Measurements from ENCODE around the gene CHAC1.

Gene CHAC1, protein sequence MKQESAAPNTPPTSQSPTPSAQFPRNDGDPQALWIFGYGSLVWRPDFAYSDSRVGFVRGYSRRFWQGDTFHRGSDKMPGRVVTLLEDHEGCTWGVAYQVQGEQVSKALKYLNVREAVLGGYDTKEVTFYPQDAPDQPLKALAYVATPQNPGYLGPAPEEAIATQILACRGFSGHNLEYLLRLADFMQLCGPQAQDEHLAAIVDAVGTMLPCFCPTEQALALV

DNA sequence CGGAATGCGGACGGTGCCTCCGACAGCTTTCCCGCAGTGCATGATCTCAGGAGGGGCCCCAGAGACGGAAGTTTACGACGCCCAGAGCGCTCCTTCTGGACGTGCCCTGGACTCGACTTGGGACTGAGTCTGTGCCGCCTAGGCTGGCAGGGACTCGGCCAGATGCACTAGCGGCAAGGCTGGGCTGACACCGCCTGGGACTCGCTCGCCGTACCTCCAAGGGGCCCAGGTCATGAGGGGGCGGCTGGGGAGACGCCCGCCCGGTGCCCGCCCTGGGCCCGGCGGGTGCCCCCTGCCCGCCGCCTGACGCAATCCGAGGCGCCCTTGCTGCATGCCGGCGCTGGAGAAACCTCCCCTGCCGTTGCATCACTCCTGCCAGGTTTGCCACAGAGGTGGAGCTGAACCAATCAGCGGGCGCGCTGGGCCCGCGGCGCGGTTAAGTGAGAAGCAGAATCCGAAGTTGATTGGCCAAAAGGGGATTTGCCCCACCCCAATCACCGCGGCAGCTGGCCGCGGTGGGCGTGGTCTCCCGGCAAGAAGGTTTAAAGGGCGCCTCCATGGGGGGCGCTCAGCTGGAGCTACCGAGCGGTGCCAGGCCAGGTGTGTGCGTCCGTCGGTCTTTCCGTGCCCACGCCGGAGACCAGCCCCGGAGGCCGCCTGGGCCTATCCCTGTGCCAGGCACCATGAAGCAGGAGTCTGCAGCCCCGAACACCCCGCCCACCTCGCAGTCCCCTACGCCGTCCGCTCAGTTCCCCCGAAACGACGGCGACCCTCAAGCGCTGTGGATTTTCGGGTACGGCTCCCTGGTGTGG is at the start of gene CHAC1:
CHAC1 (plus strand) TSS at position 571 of the 812 bp plus-strand sequence; CDS start at position 684, 113 bp downstream.
- peak; percentile 86 for FAIRE-seq

DNA sequence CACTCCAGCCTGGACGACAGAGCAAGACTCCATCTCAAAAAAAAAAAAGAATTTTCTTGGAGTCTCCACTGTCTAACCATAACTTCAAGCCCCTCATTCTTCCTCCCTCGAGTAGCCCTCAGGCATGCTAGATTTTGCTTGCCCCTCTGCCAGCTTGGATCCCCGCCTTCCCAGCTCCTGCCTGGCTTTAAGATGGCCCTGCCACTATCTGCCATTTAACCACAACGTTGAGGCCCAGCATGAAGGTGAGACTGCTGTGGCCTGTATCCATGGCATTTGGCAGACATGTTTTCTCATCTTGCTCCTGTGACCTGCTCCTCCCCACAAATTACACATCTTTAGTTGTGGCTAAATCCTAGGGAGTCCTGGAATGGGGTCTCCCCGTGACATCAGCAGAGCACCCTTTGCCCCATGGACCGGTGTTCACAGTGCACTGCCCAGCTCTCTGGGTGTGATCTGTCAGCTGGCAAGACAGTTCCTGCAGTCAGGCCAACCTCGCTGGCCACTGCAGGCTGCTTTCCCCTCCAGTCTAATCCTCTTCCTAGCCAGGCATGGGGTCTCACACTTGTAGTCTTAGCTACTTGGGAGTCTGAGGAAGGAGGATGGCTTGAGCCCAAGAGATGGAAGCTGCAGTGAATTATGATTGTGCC is 48.6 kb upstream of the CHAC1 start:
- FAIRE-seq: no peak

DNA sequence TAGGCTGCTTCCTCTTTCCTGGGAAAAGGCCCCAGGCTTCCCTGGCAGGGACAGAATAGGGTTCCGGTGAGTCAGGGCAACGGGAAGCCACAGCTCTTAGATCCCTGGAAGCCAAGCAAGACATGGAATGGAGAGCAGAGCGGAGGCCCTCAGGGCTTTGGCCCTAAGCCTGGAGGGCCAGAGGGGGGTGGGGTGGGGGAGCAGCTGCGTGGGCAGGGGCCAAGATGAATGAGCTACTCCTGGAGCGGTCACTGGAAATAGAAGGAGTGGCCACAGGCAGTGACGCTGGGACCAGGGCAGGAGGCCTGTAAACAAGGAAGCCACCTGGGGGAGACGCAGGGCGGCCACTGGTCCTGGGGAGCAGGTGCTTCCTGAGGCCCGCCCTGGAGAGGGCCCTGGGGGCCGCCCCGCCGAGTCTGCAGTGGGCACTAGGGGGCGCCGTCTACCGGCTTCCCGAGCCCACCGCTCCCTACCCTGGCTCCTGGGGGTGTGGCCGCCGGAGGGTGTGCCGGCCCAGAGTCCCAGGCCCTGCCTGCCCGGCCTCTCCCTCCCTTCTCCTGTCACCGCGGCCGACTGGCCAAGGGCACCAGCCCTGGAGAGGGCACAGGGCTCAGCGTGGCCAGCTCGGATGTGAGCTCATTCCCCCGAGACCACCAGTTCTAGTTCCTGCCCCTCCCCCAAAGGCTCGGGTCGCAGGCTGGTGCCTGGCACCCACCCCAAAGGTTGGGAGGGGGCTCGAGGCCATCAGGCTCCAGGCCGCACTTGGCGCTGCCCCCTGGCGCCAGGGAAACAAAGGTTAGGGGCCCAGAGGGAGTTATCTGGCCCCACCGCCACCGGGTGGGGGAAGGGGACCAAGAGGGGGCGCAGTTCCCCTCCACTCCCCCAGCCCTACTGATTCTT is 46.9 kb upstream of the CHAC1 start:
- no peak for FAIRE-seq

DNA sequence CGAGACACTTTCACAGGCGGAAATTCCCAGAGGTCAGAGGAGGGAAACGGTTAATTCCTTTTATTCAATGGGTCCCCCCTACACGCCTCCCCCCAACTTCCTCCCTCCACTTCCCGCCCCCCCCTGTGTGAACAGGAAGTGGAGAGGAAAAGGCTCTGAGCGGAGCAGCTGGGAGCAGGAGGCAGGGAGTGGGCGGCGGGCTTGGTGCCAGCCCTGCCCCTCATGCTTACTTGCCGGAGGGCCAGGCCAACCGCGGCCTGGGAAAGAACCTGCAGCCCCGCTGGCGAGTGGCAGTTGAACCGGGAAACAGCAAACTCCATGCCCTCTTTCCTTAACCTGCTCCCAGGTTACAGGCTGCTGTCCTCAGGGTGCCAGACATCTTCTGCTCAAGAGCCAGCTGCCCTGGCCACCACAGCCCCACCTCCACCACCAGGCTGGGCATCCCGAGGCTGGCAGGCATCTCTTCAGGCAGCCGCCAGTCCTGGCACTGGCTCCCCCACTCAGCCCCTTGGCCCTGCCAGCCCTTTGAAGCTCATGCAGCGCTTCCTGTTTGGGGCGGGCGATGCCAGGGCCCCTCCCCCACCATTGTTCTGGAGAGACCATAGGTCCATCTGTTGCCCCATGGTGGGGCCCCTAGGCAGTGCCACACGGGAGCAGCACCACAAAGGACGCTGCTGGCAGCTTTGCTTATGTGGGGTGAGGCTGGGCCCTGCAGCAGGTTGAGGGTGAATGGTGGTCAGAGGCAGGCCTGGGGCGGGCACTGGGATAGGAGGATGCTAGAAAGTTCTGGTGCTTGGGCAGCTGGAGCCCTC is 46.1 kb upstream of the CHAC1 start:
- FAIRE-seq: no peak

DNA sequence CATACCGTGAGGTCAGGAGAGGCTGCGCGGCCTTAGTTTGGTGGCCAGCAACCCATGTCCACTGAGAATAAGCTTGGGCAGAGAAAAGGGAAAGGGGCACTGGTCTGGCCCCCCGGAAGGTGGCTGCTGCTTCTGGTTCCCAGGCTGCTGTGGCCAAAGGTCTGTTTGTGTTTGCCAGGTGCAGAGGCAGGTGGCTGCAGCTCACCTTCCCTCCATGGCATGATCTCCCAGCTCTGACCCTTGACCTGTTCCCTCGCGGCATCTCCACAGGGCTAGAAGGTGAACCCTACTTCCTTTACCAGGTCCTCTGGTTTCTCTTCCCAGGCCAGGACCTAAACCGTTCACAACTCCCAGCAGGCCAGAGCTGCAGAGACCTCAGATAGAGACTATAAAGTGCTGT is 45.2 kb upstream of the CHAC1 start:
- FAIRE-seq: no peak

DNA sequence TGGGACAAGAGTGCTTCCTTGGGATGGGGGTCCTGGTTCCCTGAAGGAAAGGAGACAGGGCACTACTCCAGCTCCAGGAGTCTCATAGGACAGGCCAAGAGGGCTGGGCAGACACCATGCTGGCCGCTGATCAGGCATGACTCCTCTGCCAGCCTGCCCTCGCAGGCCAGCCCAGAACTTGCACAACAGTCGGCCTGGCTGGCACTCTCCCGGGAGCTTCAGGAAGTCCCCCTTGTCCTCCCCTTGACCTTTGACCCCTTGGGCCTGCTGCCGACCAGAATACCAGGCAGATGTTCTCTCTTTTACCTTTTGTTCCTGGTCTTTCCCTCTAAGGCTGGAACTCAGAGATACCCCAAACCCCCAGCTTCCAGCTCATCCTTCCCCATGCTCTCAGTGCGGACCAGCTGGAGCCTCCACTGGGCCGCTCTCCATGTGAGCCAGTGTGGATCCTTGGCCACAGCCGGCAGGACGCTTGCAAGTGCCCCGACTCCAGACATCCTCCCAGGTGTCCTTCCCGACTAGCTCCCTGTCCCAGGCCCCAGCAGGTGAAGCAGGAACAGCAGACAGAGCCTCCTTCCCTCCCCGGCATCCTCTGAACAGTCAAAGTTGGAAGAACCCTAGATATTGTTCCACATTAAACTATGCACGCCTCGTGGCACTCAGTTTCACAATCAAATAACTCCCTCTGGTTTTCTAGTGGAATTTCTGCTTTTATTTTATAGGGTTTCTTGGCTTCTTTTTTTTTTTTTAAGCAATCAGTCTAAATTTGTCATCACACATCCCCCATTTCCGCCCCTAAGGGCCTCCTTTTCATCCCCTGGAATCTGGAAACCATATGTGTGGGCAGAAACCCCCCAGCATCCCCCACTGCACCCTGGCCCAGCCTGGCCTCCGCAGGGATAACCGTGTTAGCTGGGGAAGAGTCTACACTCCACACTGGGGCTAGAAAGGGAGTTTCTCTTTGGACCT is 43.3 kb upstream of the CHAC1 start:
- FAIRE-seq: no peak

DNA sequence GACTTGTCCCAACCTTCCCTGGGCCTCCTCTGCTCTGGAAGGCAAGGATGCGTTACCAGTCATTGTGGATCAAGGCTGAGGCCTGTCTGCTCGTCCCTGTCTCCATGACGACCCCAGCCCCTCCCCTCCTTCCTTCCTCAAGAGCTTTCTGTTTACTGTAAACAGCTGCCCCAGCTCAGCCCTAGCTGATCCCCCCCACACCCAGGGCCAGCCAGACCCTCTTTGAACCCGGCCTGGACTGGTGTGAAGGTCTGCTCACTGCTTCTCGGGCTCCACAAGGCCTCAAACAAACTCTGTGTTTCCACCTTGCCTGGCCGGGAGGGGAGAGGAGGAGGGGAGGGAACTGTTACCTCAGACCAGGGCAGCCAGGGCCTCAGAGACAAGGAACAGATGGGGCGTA is 42.1 kb upstream of the CHAC1 start:
- no peak for FAIRE-seq

DNA sequence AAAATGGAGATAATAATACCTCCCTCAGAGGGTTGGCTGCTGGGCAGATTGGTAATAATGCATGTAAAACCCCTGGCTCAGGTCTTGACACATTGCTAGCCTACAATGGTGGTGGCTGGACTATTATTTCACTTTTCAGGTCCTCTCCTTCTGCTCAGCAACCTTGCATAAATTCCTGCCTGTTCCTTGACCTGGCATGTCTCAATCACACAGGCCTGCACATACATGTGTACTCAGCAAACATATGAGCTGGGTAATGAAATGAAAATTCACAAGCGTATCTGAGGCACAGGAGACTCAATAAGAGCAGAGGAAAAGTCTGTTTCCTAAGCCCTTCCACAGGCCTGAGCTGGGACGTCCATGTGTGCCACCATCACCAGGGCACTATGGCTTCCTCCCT is 41.6 kb upstream of the CHAC1 start:
- FAIRE-seq: no peak

DNA sequence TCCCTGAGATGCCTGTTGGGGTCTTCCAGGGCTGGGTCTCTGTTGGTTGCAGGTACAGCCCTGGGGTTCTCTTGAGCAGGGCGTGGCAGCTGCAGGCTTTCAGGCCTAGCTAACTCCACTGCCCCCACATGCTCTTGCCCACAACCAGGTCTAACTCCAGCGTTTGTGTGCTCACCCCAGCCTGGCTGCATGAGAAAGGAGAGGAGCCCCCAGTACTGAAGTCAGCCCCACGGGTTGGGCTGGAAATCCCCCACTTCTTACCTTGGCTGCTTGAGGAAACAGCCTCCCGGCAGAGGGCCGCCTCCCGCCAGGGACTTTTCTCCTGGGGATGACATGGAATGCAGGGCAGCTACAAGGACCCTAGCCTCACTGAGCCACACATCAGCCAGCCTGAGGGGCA is 40.8 kb upstream of the CHAC1 start:
- no peak for FAIRE-seq

DNA sequence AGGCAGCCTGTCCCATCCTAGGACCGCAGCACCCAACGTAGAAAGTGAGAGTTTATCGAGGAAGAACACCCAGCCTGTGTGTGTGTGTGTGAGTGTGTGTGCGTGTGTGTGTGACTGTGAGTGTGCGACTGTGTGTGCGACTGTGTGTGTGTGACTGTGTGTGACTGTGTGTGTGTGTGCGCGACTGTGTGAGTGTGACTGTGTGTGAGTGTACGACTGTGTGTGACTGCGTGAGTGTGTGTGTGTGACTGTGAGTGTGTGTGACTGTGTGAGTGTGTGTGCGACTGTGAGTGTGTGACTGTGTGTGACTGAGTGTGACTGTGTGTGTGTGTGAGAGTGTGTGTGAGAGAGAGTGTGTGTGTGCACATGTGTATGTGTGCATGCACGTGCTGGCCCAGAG is 39.3 kb upstream of the CHAC1 start:
- FAIRE-seq: no peak

DNA sequence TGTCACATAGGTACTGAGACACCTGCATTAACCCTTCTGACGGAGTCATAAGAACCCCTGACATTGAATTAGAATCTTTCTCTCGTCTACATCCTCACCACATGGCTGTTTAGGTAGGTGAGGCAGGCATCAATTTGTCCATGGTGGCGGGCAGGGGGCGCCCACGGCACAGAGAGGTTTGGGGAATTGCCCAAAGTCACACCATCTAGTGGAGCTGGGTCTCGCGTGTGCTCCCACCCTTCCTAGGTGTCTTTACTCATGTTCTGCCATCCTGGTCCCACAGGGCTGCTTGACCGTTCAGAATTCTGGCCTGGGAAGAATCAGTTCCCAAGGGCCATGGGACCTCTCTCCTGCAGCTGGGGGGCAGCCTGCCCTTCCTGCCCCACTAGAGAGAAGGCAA is 38.8 kb upstream of the CHAC1 start:
- FAIRE-seq: no peak

DNA sequence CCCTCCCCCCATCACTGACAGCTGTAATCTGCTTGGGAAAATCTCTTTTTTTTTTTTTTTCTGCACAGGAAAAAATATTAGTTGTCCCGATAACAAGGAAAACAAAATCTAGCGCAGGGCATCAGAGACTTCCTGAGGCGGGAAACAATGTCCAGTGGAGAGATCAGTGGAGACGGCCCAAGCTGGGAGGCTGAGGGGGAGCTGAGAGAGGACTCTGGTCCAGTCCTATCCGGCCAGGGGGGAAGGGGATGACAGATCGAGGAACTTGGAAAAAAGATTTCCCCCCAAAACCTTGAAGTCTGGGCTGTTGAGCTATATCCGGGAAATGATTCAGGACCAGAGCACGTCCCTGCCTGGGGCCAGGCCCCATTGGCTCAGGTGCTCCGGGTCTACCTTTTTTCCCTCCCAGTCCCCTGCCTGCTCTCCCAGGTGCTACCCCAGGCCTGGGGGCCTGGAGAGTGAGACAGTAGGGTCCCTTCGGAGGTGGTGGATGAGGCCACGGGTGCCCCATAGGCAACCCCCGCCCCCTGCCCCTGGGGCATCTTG is 38.1 kb upstream of the CHAC1 start:
- FAIRE-seq: no peak

DNA sequence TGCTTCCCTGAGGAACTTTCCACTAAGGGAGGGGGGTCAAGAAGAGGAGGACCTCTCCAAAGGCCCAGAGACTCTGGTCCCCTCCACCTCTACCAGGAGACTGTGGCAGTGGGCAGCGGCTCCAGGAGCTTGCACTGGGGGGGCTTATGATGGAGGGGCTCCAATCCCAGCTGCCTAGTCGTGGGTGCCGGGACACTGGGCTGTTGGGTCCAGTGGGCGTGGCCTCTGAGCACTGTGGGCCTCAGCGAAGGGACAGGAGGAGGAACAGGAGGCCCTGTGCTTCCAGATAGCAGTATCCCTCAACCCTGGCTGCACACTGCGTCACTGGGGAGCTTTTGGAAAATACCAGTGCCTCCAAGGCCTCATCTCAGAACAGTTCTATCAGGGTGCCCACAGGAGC is 37.6 kb upstream of the CHAC1 start:
- FAIRE-seq: no peak

DNA sequence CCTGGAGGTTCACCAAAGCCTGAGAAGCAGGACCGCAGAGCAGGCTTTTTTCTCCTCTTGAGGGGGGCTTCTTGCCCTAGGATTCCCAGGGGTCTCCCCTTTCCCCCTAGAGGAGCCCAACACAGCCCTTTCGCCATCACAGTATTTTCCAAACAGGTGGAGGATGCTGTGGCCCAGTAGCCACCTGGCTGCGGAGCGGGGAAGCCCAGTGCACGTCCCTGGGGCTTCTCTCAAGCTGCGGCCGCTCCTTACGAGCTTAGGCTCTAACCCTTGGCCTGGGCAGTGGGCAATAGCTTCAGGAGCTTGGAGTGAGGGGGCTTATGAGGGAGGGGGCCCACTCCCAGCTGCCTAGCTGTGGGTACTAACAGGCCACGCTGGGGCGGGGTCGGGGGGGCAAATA is 35.7 kb upstream of the CHAC1 start:
- FAIRE-seq: no peak

DNA sequence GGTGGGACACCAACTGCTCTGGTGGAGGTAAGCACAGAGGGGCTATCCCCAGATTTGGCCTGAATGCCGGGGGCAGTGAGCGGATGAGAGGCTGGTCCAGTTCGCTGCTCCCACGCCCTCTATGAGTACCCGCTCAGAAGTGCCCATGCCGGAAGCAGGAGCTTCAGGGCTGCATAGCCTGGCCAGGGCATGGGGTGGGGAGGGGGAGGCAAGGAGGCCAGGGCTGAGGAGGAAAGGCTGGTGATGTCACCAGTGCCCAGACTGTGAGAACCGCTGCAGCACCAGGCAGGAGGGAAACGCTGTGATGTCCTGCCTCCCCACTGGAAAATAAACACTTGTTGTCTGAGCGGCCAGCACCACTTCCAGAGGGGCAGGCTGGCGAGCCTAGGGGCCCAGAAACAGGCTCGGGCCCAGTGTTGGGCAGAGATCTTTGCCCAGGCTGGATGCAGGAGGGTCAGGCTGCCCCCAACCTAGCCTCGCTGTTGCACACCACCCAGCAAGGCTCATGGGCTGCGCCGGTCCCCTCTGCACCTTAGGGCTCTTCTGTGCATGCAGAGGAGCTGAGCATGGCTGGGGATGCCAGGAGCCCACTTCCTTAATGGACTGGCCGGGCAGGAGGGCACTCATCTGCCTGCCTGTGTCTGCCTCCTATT is 35.0 kb upstream of the CHAC1 start:
- FAIRE-seq: no peak

DNA sequence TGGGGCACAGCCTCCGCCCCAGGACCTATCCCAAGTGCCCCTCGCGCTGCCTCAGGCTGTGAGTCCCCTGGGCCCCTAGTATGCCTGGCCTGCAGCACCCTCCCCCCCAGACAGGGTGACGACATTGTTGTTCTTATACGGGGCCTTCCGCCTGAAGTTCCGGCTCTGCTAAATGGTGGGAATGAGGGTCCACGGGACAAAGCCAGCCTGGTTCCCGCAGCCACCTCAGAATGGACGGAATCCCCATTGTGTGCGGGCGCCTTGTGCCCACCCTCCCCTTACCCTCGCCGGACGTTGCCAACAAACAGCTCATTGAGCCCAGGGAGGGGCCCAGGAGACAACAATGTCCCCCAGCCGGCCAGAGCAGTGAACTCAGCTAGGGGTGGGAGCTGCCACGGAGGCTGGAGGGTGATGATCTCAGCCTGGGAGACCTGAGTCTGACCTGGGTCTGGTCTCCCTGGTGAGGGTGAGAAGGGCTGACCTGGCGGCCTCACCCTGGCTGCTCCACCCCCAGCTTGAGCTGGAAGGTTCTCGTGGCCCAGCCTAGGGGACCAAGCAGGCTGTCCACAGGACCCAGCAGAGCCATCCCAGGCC is 34.4 kb upstream of the CHAC1 start:
- FAIRE-seq: no peak

DNA sequence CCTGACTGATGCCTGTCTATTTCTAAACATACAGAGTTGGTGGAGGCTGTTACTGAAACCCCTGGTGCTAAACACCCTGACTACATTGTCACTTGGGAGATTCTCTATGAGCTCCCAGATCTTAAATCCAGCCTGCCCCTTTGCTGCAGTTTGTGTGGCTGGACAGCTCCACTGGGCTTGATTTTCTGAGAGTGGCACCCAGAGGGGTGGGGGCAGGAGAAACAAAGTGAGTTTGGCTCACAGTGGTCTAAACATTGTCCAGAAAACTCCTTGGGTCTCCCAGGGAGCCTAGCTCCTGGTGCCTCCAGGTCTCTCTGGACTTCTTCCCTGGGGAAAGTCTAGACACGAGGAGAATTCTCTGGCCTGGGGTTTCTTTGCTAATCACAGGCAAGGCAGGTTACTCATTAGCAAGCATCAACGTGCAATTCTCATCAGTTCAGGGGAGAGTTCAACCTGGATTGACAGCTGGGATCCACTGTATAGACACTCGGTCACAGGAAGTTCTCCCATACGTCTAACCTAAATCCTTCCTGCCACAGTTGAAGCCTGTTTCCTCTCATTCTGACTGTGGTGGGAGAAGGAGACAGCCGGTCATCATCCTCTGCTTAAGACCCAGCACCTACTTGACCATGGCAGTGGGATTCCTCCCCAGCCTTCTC is 31.2 kb upstream of the CHAC1 start:
- no peak for FAIRE-seq

DNA sequence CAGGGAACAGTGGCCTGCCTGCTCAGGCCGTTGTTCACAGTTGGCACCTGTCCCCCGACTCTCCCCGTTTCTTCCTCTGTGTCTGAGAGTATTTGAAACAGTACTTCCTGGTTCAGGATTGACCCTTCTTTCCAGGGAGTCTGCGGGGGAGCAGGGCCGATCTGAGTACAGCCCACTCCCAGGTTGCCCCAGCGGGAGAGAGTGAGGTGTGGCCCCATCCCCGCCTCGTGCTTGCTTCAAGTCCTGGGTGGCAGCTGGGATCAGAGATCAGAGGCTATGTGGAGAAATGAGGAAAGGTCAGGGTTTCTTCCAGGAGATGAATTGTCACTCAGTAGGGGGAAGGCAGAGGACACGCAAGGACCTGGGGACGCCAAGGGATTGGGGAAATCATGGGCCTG is 30.7 kb upstream of the CHAC1 start:
- FAIRE-seq: no peak

DNA sequence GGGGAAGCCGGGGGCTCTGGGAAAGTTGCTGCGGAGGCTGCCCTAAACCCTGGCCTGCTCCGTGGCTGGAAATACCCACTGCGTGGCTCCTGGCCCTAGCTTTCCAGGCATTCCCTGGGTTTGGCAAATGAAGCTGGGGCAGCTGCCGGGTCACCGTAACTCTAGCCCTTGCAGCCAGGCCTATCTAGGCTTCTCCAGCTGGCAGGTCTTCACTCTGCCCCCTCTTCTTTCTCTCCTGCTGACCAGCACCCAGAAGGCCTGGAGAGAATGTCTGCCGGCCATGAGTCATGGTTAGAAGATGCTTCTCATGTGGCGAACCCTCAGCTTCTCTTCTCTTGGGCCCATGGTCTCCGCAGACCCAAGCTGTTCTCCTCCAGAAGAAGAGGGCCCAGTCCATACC is 29.7 kb upstream of the CHAC1 start:
- FAIRE-seq: no peak
